ENCODE results near the gene IRAK1BP1. TPM values are rescaled to one million over a fixed set of nuclear protein-coding genes. Genes with fewer than 3 reads are reported as not detected.

IRAK1BP1 gene
- total and polyA plus RNA-seq, 9 of the 15 experiments (the other 6 are each of a cell fraction or from before 2014, with no cell fraction given), result 1.8 to 3.7 (median 2.1) TPM

DNA sequence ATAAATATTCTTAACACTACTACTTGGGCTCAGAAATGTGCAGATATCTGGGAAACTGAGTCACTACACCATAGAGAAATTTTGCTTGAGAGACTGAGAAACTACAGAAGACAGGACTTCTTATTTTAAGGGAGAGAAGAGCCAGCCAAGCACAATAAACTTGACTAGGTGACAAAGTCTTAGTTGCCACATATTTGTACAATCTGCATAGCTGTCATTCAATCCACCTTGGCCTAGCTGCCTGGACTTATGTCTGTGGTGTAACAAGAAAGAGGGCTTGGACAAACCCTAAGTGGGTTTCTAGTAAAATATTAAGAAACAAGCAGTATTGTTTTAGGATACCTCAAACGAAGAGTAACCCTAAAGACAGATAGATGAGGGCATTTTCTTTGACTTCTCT is 21.8 kb upstream of the IRAK1BP1 start:
- in situ Hi-C loops (cut with MboI), result no loop called here
- Histone ChIP-seq H3K36me3 (ENCODE audit: control insufficient read depth, insufficient read depth, low read length) (no peaks in the 10 kb centered on the region), H3K9me3 (replicated peaks; ENCODE audit: control insufficient read depth, insufficient read depth, low read depth, low read length) (no peaks in the 10 kb centered on the region), H3K4me1 (replicated peaks in 1 of 2; ENCODE audit: control insufficient read depth in 2 of 2, insufficient read depth in 2 of 2, low read length in 2 of 2) (no peaks in the 10 kb centered on the region), H3K4me3 (no peak overlapping the region), H2AFZ (ENCODE audit: low read depth, low read length) (no peak overlapping the region), H3K27me3 (ENCODE audit: control insufficient read depth in 2 of 2, insufficient read depth in 2 of 2, low read length in 2 of 2) (no peaks in the 10 kb centered on the region), H3K9me1 (ENCODE audit: control insufficient read depth, insufficient read depth, low read length) (no peaks in the 10 kb centered on the region), H4K20me1 (replicated peaks; ENCODE audit: control insufficient read depth, insufficient read depth, low read length) (no peaks in the 10 kb centered on the region), H3K27ac (ENCODE audit: extremely low read depth, low read depth, low read length) (no peak overlapping the region), H3K9ac (ENCODE audit: insufficient read depth in 1 of 2, low read depth in 2 of 2, low read length in 2 of 2) (no peak overlapping the region), H3K79me2 (ENCODE audit: control insufficient read depth, insufficient read depth, low read length) (no peaks in the 10 kb centered on the region), H3K4me2 (ENCODE audit: insufficient read depth, low read length) (no peak overlapping the region)
- TF ChIP-seq NFRKB (IDR thresholded peaks at IDR 0.05; ENCODE audit: low read depth), result no peak
- WGBS (ENCODE audit: insufficient coverage, low coverage, missing lambda C conversion rate), result 0% methylated on average over 1 of the region's 1 CpG
- intact Hi-C loops (cut with micrococcal nuclease), result no loop called here
- FAIRE-seq (no peak), ATAC-seq (no peak), DNase-seq (ENCODE audit: extremely low read depth in 1 of 4, low spot score in 3 of 4) (no peak)
- no TSS peak for BruUV-seq (replicated peaks)
- ChIA-PET CTCF (ENCODE audit: low intra/inter-chr PET ratio) (no interaction called here), POLR2A (interaction anchor here (1.0 kb wide), 1 partner anchor 16 kb away, joined by 3 read pairs; no protein-coding TSS in a partner anchor)

DNA sequence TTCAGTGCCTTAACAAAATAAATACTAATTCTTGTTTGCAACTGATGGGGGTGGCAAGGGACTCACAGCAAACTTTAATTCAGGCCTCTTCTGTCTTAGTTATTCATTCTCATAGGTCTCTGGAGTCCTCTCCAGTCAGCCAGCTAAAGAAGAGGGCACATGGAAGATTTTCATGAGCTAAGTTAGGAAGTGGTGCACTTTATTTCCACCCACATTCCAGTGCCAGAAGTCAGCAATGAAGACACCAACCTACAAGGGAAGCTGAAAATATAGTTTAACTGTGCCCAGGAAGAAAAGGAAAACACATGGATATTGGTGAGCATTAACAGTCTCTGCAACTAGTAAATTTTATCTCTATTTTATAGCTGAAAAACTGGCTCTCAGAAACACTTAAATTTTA is 16.7 kb upstream of the IRAK1BP1 start:
- in situ Hi-C loops (cut with MboI), result no loop called here
- ATAC-seq (no peak), DNase-seq (ENCODE audit: extremely low read depth in 1 of 4, low spot score in 3 of 4) (no peak), FAIRE-seq (no peak)
- Histone ChIP-seq H3K27me3 (ENCODE audit: control insufficient read depth in 2 of 2, insufficient read depth in 2 of 2, low read length in 2 of 2) (no peaks in the 10 kb centered on the region), H3K79me2 (ENCODE audit: control insufficient read depth, insufficient read depth, low read length) (no peaks in the 10 kb centered on the region), H3K9ac (ENCODE audit: insufficient read depth in 1 of 2, low read depth in 2 of 2, low read length in 2 of 2) (no peak overlapping the region), H3K4me1 (replicated peaks in 1 of 2; ENCODE audit: control insufficient read depth in 2 of 2, insufficient read depth in 2 of 2, low read length in 2 of 2) (no peaks in the 10 kb centered on the region), H3K9me3 (replicated peaks; ENCODE audit: control insufficient read depth, insufficient read depth, low read depth, low read length) (no peaks in the 10 kb centered on the region), H3K9me1 (ENCODE audit: control insufficient read depth, insufficient read depth, low read length) (no peaks in the 10 kb centered on the region), H3K4me2 (ENCODE audit: insufficient read depth, low read length) (no peak overlapping the region), H3K36me3 (ENCODE audit: control insufficient read depth, insufficient read depth, low read length) (no peaks in the 10 kb centered on the region), H3K27ac (ENCODE audit: extremely low read depth, low read depth, low read length) (no peak overlapping the region), H3K4me3 (no peak overlapping the region), H2AFZ (ENCODE audit: low read depth, low read length) (no peak overlapping the region), H4K20me1 (replicated peaks; ENCODE audit: control insufficient read depth, insufficient read depth, low read length) (no peaks in the 10 kb centered on the region)
- ChIA-PET POLR2A (no interaction called here), CTCF (ENCODE audit: low intra/inter-chr PET ratio) (no interaction called here)
- intact Hi-C loops (cut with micrococcal nuclease), result no loop called here
- no TSS peak for BruUV-seq (replicated peaks)
- TF ChIP-seq ZNF696 (CRISPR knock-in tag; conservative IDR thresholded peaks at IDR 0.05) (no peak), ETV5 (CRISPR knock-in tag; IDR thresholded peaks at IDR 0.05; ENCODE audit: low read depth) (no peak), ZNF583 (CRISPR knock-in tag; IDR thresholded peaks at IDR 0.05) (no peak), BMI1 (IDR thresholded peaks at IDR 0.05; ENCODE audit: low read length) (no peak), ZNF668 (CRISPR knock-in tag; IDR thresholded peaks at IDR 0.05) (no peak), NFE2 (IDR thresholded peaks at IDR 0.05; ENCODE audit: low read depth) (no peak), STAT5A (IDR thresholded peaks at IDR 0.05; ENCODE audit: borderline replicate concordance, low read length) (no peak)
- TF ChIP-seq, protein P1, sequence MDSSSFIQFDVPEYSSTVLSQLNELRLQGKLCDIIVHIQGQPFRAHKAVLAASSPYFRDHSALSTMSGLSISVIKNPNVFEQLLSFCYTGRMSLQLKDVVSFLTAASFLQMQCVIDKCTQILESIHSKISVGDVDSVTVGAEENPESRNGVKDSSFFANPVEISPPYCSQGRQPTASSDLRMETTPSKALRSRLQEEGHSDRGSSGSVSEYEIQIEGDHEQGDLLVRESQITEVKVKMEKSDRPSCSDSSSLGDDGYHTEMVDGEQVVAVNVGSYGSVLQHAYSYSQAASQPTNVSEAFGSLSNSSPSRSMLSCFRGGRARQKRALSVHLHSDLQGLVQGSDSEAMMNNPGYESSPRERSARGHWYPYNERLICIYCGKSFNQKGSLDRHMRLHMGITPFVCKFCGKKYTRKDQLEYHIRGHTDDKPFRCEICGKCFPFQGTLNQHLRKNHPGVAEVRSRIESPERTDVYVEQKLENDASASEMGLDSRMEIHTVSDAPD (CRISPR knock-in tag; IDR thresholded peaks at IDR 0.05), result no peak
- TF ChIP-seq, protein P2, sequence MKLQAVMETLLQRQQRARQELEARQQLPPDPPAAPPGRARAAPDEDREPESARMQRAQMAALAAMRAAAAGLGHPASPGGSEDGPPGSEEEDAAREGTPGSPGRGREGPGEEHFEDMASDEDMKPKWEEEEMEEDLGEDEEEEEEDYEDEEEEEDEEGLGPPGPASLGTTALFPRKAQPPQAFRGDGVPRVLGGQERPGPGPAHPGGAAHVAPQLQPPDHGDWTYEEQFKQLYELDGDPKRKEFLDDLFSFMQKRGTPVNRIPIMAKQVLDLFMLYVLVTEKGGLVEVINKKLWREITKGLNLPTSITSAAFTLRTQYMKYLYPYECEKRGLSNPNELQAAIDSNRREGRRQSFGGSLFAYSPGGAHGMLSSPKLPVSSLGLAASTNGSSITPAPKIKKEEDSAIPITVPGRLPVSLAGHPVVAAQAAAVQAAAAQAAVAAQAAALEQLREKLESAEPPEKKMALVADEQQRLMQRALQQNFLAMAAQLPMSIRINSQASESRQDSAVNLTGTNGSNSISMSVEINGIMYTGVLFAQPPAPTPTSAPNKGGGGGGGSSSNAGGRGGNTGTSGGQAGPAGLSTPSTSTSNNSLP (IDR thresholded peaks at IDR 0.05; ENCODE audit: borderline replicate concordance, low read depth, low read length), result no peak
- TF ChIP-seq, protein P3, sequence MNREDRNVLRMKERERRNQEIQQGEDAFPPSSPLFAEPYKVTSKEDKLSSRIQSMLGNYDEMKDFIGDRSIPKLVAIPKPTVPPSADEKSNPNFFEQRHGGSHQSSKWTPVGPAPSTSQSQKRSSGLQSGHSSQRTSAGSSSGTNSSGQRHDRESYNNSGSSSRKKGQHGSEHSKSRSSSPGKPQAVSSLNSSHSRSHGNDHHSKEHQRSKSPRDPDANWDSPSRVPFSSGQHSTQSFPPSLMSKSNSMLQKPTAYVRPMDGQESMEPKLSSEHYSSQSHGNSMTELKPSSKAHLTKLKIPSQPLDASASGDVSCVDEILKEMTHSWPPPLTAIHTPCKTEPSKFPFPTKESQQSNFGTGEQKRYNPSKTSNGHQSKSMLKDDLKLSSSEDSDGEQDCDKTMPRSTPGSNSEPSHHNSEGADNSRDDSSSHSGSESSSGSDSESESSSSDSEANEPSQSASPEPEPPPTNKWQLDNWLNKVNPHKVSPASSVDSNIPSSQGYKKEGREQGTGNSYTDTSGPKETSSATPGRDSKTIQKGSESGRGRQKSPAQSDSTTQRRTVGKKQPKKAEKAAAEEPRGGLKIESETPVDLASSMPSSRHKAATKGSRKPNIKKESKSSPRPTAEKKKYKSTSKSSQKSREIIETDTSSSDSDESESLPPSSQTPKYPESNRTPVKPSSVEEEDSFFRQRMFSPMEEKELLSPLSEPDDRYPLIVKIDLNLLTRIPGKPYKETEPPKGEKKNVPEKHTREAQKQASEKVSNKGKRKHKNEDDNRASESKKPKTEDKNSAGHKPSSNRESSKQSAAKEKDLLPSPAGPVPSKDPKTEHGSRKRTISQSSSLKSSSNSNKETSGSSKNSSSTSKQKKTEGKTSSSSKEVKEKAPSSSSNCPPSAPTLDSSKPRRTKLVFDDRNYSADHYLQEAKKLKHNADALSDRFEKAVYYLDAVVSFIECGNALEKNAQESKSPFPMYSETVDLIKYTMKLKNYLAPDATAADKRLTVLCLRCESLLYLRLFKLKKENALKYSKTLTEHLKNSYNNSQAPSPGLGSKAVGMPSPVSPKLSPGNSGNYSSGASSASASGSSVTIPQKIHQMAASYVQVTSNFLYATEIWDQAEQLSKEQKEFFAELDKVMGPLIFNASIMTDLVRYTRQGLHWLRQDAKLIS (CRISPR knock-in tag; IDR thresholded peaks at IDR 0.05), result no peak

All from K562 (cell line).